ENCODE measurements around the gene MLIP. TPM values are rescaled to one million over a fixed set of nuclear protein-coding genes. Genes with fewer than 3 reads are reported as not detected.

MLIP gene
- total RNA-seq, 1 experiment from 2014 or later, result not detected

GRCh38 chr6:54133186-54133585 lies 21.9 kb downstream of the MLIP start:
- in situ Hi-C loops (cut with HindIII; ENCODE audit: low sequenced_read_pairs), result no loop called here
- no peak for DNase-seq (ENCODE audit: low spot score)

- in situ Hi-C loops (cut with HindIII; ENCODE audit: low sequenced_read_pairs), result no loop called here
- no peak for DNase-seq (ENCODE audit: low spot score)
Measured at GRCh38 chr6:54134935-54135334, 23.7 kb downstream of the MLIP start.

- in situ Hi-C loops (cut with HindIII; ENCODE audit: low sequenced_read_pairs), result no loop called here
Measured at GRCh38 chr6:54135665-54136369, 24.6 kb downstream of the MLIP start.

GRCh38 chr6:54138795-54139194 lies 27.6 kb downstream of the MLIP start:
- DNase-seq (ENCODE audit: low spot score), result no peak
- in situ Hi-C loops (cut with HindIII; ENCODE audit: low sequenced_read_pairs), result no loop called here

More at GRCh38 chr6:54135665-54136369, 24.6 kb downstream of the MLIP start:
- DNase-seq (ENCODE audit: low spot score), result no peak

GRCh38 chr6:54140811-54141210 lies 29.6 kb downstream of the MLIP start:
- DNase-seq (ENCODE audit: low spot score), result no peak
- in situ Hi-C loops (cut with HindIII; ENCODE audit: low sequenced_read_pairs), result no loop called here

GRCh38 chr6:54142889-54143519 lies 31.8 kb downstream of the MLIP start:
- in situ Hi-C loops (cut with HindIII; ENCODE audit: low sequenced_read_pairs), result no loop called here
- DNase-seq (ENCODE audit: low spot score), result no peak

GRCh38 chr6:54151861-54152260 lies 40.6 kb downstream of the MLIP start:
- in situ Hi-C loops (cut with HindIII; ENCODE audit: low sequenced_read_pairs), result no loop called here
- DNase-seq (ENCODE audit: low spot score), result no peak

- in situ Hi-C loops (cut with HindIII; ENCODE audit: low sequenced_read_pairs), result no loop called here
Measured at GRCh38 chr6:54156650-54157250, 45.5 kb downstream of the MLIP start.

GRCh38 chr6:54157405-54157804 lies 46.2 kb downstream of the MLIP start:
- in situ Hi-C loops (cut with HindIII; ENCODE audit: low sequenced_read_pairs), result no loop called here
- DNase-seq (ENCODE audit: low spot score), result no peak

More at GRCh38 chr6:54156650-54157250, 45.5 kb downstream of the MLIP start:
- DNase-seq (ENCODE audit: low spot score), result no peak

GRCh38 chr6:54173089-54173488 lies 61.8 kb downstream of the MLIP start:
- in situ Hi-C loops (cut with HindIII; ENCODE audit: low sequenced_read_pairs), result no loop called here
- no peak for DNase-seq (ENCODE audit: low spot score)

- in situ Hi-C loops (cut with HindIII; ENCODE audit: low sequenced_read_pairs), result no loop called here
- DNase-seq (ENCODE audit: low spot score), result no peak
Measured at GRCh38 chr6:54179152-54179551, 67.9 kb downstream of the MLIP start.

GRCh38 chr6:54183616-54184015 lies 72.4 kb downstream of the MLIP start:
- in situ Hi-C loops (cut with HindIII; ENCODE audit: low sequenced_read_pairs), result no loop called here
- DNase-seq (ENCODE audit: low spot score), result no peak

GRCh38 chr6:54185885-54186284 lies 74.6 kb downstream of the MLIP start:
- DNase-seq (ENCODE audit: low spot score), result no peak
- in situ Hi-C loops (cut with HindIII; ENCODE audit: low sequenced_read_pairs), result no loop called here

GRCh38 chr6:54188846-54189245 lies 77.6 kb downstream of the MLIP start:
- DNase-seq (ENCODE audit: low spot score), result no peak
- in situ Hi-C loops (cut with HindIII; ENCODE audit: low sequenced_read_pairs), result no loop called here

GRCh38 chr6:54191461-54191860 lies 80.2 kb downstream of the MLIP start:
- in situ Hi-C loops (cut with HindIII; ENCODE audit: low sequenced_read_pairs), result no loop called here
- no peak for DNase-seq (ENCODE audit: low spot score)

- in situ Hi-C loops (cut with HindIII; ENCODE audit: low sequenced_read_pairs), result no loop called here
- DNase-seq (ENCODE audit: low spot score), result no peak
Measured at GRCh38 chr6:54192993-54193392, 81.8 kb downstream of the MLIP start.

GRCh38 chr6:54193560-54193959 lies 82.3 kb downstream of the MLIP start:
- DNase-seq (ENCODE audit: low spot score), result no peak
- in situ Hi-C loops (cut with HindIII; ENCODE audit: low sequenced_read_pairs), result no loop called here

- DNase-seq (ENCODE audit: low spot score), result no peak
- in situ Hi-C loops (cut with HindIII; ENCODE audit: low sequenced_read_pairs), result no loop called here
Measured at GRCh38 chr6:54194067-54194466, 82.8 kb downstream of the MLIP start.

- in situ Hi-C loops (cut with HindIII; ENCODE audit: low sequenced_read_pairs), result no loop called here
- DNase-seq (ENCODE audit: low spot score), result no peak
Measured at GRCh38 chr6:54195637-54196036, 84.4 kb downstream of the MLIP start.

- no peak for DNase-seq (ENCODE audit: low spot score)
- in situ Hi-C loops (cut with HindIII; ENCODE audit: low sequenced_read_pairs), result no loop called here
Measured at GRCh38 chr6:54196905-54197304, 85.7 kb downstream of the MLIP start.

GRCh38 chr6:54198134-54198533 lies 86.9 kb downstream of the MLIP start:
- in situ Hi-C loops (cut with HindIII; ENCODE audit: low sequenced_read_pairs), result no loop called here
- no peak for DNase-seq (ENCODE audit: low spot score)

All from G401 (cell line).